Caco-2 (cell line): ENCODE measurements around the gene CHM. TPM values are rescaled to one million over a fixed set of nuclear protein-coding genes. Genes with fewer than 3 reads are reported as not detected.
"Not testable (repeated sequence)": the region's sequence is repeated elsewhere in the genome, so short reads cannot be mapped to it uniquely, and the experiment has no call there.

Experiments
- BruUV-seq: library from RNA; stranded (reverse); fragments of 400-500 nt; replicated peaks from 2 replicates; lab custom pipeline; 2021; lab: Mats Ljungman, UMichigan
- CTCF ChIA-PET: fragments of 300-600 bp; sonication (Branson Sonifier 250); formaldehyde crosslinking; loops from one replicate; lab custom pipeline; 2022; ENCODE audit warnings: antibody characterized with exemption; lab: Charles Lee
- POLR2A ChIA-PET: fragments of 300-600 bp; sonication (Branson Sonifier 250); formaldehyde crosslinking; loops from one replicate; lab custom pipeline; 2022; ENCODE audit warnings: antibody characterized with exemption; lab: Charles Lee
- DNase-seq, 2 experiments: peaks; one replicate each; pipeline versions ENCODE4 v3.0.0 to v3.0.0-alpha.2; 2020 to 2022
- H3K27me3 ChIP-seq: replicated peaks from 2 replicates; pipeline ENCODE4 v1.6.0; 2011; ENCODE audit warnings: low read length; ENCODE audit not compliant: control insufficient read depth, insufficient read depth
- H3K36me3 ChIP-seq: 2 replicates; pipeline ENCODE4 v1.5.1; 2011; ENCODE audit warnings: low read length; ENCODE audit not compliant: control insufficient read depth, insufficient read depth
- H3K4me1 ChIP-seq: fragments of 250-450 bp; sonication (Bioruptor Pico); 2 replicates; pipeline ENCODE4 v1.5.1; 2020; ENCODE audit warnings: mild to moderate bottlenecking
- H3K4me3 ChIP-seq: 2 replicates; pipeline ENCODE4 v1.5.1; 2011; ENCODE audit warnings: low read depth, mild to moderate bottlenecking, control low read depth, low read length
- H3K9me3 ChIP-seq: fragments of 250-450 bp; sonication (Bioruptor Pico); 2 replicates; pipeline ENCODE4 v1.5.1; 2020; ENCODE audit warnings: mild to moderate bottlenecking, moderate library complexity
- H3K27ac Mint-ChIP-seq: one replicate; pipeline ENCODE4 v1.8.0; 2022; ENCODE audit warnings: mixed read lengths; ENCODE audit not compliant: unreplicated experiment
- H3K27me3 Mint-ChIP-seq: one replicate; pipeline ENCODE4 v1.8.0; 2022; ENCODE audit warnings: mixed read lengths; ENCODE audit not compliant: insufficient read depth, unreplicated experiment
- H3K36me3 Mint-ChIP-seq: one replicate; pipeline ENCODE4 v1.8.0; 2022; ENCODE audit warnings: mild to moderate bottlenecking, mixed read lengths; ENCODE audit not compliant: insufficient read depth, unreplicated experiment
- H3K4me1 Mint-ChIP-seq: one replicate; pipeline ENCODE4 v1.8.0; 2022; ENCODE audit warnings: low read depth, mixed read lengths; ENCODE audit not compliant: unreplicated experiment
- H3K4me3 Mint-ChIP-seq: one replicate; pipeline ENCODE4 v1.8.0; 2022; ENCODE audit warnings: mild to moderate bottlenecking, moderate library complexity, mixed read lengths; ENCODE audit not compliant: unreplicated experiment
- H3K9me3 Mint-ChIP-seq: one replicate; pipeline ENCODE4 v1.8.0; 2022; ENCODE audit warnings: mixed read lengths; ENCODE audit not compliant: unreplicated experiment
- CTCF ChIP-seq, 2 experiments: fragments of 200-600 bp in 1 of 2; IDR thresholded peaks; 1 replicate in 1 of 2; 2 replicates in 1 of 2; pipeline versions ENCODE4 v1.5.1 to v1.8.0; 2011 to 2022; ENCODE audit warnings: antibody characterized with exemption in 1 of 2, control low read depth in 1 of 2, inconsistent platforms in 1 of 2, low read depth in 1 of 2, low read length in 1 of 2, mild to moderate bottlenecking in 1 of 2, moderate library complexity in 1 of 2; ENCODE audit not compliant: insufficient read depth in 1 of 2, severe bottlenecking in 1 of 2, unreplicated experiment in 1 of 2
- intact Hi-C: fragments of 100-400 bp; cut with micrococcal nuclease; formaldehyde crosslinking; loops from one replicate; pipeline ENCODE4 v1.10.0; 2022; ENCODE audit not compliant: unreplicated experiment
- total RNA-seq: library from RNA; stranded (reverse); gene quantifications from 2 replicates; pipeline ENCODE4 v1.2.3, GENCODE V29; 2022

CHM gene
- total RNA-seq, 1 experiment from 2014 or later, result 24.0 TPM

GRCh38 chrX:85963736-85964135 lies 83.6 kb downstream of the CHM start:
- BruUV-seq, result no TSS peak
- Mint-ChIP-seq H3K27ac (no peak overlapping the region), H3K4me3 (no peak overlapping the region), H3K36me3 (peaks cover 5% of the 10 kb centered on the region), H3K9me3 (no peaks in the 10 kb centered on the region), H3K27me3 (no peaks in the 10 kb centered on the region), H3K4me1 (no peaks in the 10 kb centered on the region)
- H3K27me3 ChIP-seq, result no peaks in the 10 kb centered on the region
- DNase-seq, result no peak
- no peak overlapping the region for H3K4me3 ChIP-seq
- intact Hi-C loops, result no loop called here
- no peaks in the 10 kb centered on the region for H3K4me1 ChIP-seq
- ChIA-PET POLR2A (no interaction called here), CTCF (no interaction called here)
- no peak for TF ChIP-seq CTCF (IDR thresholded peaks at IDR 0.05; ENCODE audit: insufficient read depth in 1 of 2, low read depth in 1 of 2, low read length in 1 of 2, severe bottlenecking in 1 of 2, unreplicated experiment in 1 of 2)
- H3K9me3 ChIP-seq, result no peaks in the 10 kb centered on the region
- H3K36me3 ChIP-seq, result no peaks in the 10 kb centered on the region

- CTCF ChIA-PET, result no interaction called here
Measured at GRCh38 chrX:85955510-85955909, 91.8 kb downstream of the CHM start.

GRCh38 chrX:85944751-85945150 lies 102.6 kb downstream of the CHM start:
- intact Hi-C loops, BruUV-seq, H3K27ac Mint-ChIP-seq, H3K4me3 Mint-ChIP-seq, H3K4me3 ChIP-seq, H3K27me3 Mint-ChIP-seq, POLR2A ChIA-PET, CTCF ChIA-PET, H3K4me1 ChIP-seq, DNase-seq, H3K27me3 ChIP-seq, H3K9me3 ChIP-seq, H3K36me3 ChIP-seq, H3K4me1 Mint-ChIP-seq: not testable (repeated sequence)
- H3K36me3 Mint-ChIP-seq, result peaks cover 13% of the 10 kb centered on the region
- peaks cover 16% of the 10 kb centered on the region for H3K9me3 Mint-ChIP-seq

More at GRCh38 chrX:85955510-85955909, 91.8 kb downstream of the CHM start:
- BruUV-seq, result no TSS peak
- intact Hi-C loops, result no loop called here
- no peak for DNase-seq
- Histone ChIP-seq H3K36me3 (no peaks in the 10 kb centered on the region; the same call in 1 of the 2 replicates), H3K4me3 (no peak overlapping the region), H3K9me3 (no peaks in the 10 kb centered on the region), H3K27me3 (no peaks in the 10 kb centered on the region), H3K4me1 (no peaks in the 10 kb centered on the region)
- TF ChIP-seq CTCF (IDR thresholded peaks at IDR 0.05; ENCODE audit: insufficient read depth in 1 of 2, low read depth in 1 of 2, low read length in 1 of 2, severe bottlenecking in 1 of 2, unreplicated experiment in 1 of 2), result no peak
- Mint-ChIP-seq H3K9me3 (no peaks in the 10 kb centered on the region), H3K4me1 (no peaks in the 10 kb centered on the region), H3K27me3 (no peaks in the 10 kb centered on the region), H3K4me3 (no peak overlapping the region), H3K36me3 (peaks cover 12% of the 10 kb centered on the region), H3K27ac (no peak overlapping the region)
- POLR2A ChIA-PET, result no interaction called here

GRCh38 chrX:85941275-85941674 lies 106.1 kb downstream of the CHM start:
- no peaks in the 10 kb centered on the region for H3K27me3 ChIP-seq
- no peak for DNase-seq
- H3K36me3 ChIP-seq, result no peaks in the 10 kb centered on the region
- Mint-ChIP-seq H3K27ac (no peak overlapping the region), H3K27me3 (no peaks in the 10 kb centered on the region), H3K9me3 (peaks cover 16% of the 10 kb centered on the region), H3K4me1 (no peaks in the 10 kb centered on the region), H3K4me3 (no peak overlapping the region), H3K36me3 (peaks cover 6% of the 10 kb centered on the region)
- ChIA-PET POLR2A (no interaction called here), CTCF (no interaction called here)
- TF ChIP-seq CTCF (IDR thresholded peaks at IDR 0.05; ENCODE audit: insufficient read depth in 1 of 2, low read depth in 1 of 2, low read length in 1 of 2, severe bottlenecking in 1 of 2, unreplicated experiment in 1 of 2), result no peak
- no TSS peak for BruUV-seq
- no peaks in the 10 kb centered on the region for H3K4me1 ChIP-seq
- no peak overlapping the region for H3K4me3 ChIP-seq
- H3K9me3 ChIP-seq, result no peaks in the 10 kb centered on the region
- intact Hi-C loops, result no loop called here

- H3K4me3 ChIP-seq, H3K4me1 ChIP-seq, H3K9me3 ChIP-seq, H3K36me3 ChIP-seq, H3K27me3 Mint-ChIP-seq, H3K27me3 ChIP-seq, intact Hi-C loops, BruUV-seq, DNase-seq, POLR2A ChIA-PET, H3K4me1 Mint-ChIP-seq, H3K4me3 Mint-ChIP-seq, CTCF ChIA-PET, H3K9me3 Mint-ChIP-seq, H3K36me3 Mint-ChIP-seq, H3K27ac Mint-ChIP-seq: not testable (repeated sequence)
Measured at GRCh38 chrX:85939942-85940341, 107.4 kb downstream of the CHM start.
